DND-41 (cell line): ENCODE results near the gene HS2ST1.

Experiments used
- ATAC-seq: fragments of 200-7000 bp; cut with Tn5 transposase; 3 replicates; pipeline ENCODE4 v1.9.1; 2021; ENCODE audit warnings: low read depth; ENCODE audit not compliant: insufficient read depth
- DNase-seq: peaks from one replicate; pipeline ENCODE4 v3.0.0-alpha.2; 2020
- H2AFZ ChIP-seq: 2 replicates; pipeline ENCODE4 v1.6.0; 2012; ENCODE audit warnings: low read depth, low read length
- H3K27ac ChIP-seq: 2 replicates; pipeline ENCODE4 v1.5.1; 2012; ENCODE audit warnings: low read length, inconsistent platforms
- H3K27me3 ChIP-seq: fragments of 200-600 bp; sonication (generic); 2 replicates; pipeline ENCODE4 v1.6.0; 2012; ENCODE audit warnings: low read length, mild to moderate bottlenecking, inconsistent platforms; ENCODE audit not compliant: insufficient read depth, poor library complexity
- H3K36me3 ChIP-seq: 2 replicates; pipeline ENCODE4 v1.5.1; 2012; ENCODE audit warnings: low read length, inconsistent platforms; ENCODE audit not compliant: insufficient read depth
- H3K4me1 ChIP-seq: 2 replicates; pipeline ENCODE4 v1.5.1; 2012; ENCODE audit warnings: mild to moderate bottlenecking, low read length; ENCODE audit not compliant: insufficient read depth
- H3K4me2 ChIP-seq: 2 replicates; pipeline ENCODE4 v1.6.0; 2012; ENCODE audit warnings: mild to moderate bottlenecking, moderate library complexity, low read length, inconsistent platforms; ENCODE audit not compliant: insufficient read depth
- H3K4me3 ChIP-seq, 2 experiments: fragments of 200-600 bp in 1 of 2; shearing (Covaris generic) in 1 of 2; 2 replicates each; pipeline ENCODE4 v1.5.1; 2012 to 2016; ENCODE audit warnings: inconsistent platforms in 2 of 2, low read length in 2 of 2, mild to moderate bottlenecking in 2 of 2, low read depth in 1 of 2, moderate library complexity in 1 of 2
- H3K79me2 ChIP-seq: 2 replicates; pipeline ENCODE4 v1.6.0; 2012; ENCODE audit warnings: low read length, inconsistent platforms; ENCODE audit not compliant: insufficient read depth
- H3K9ac ChIP-seq: 2 replicates; pipeline ENCODE4 v1.6.0; 2012; ENCODE audit warnings: low read depth, mild to moderate bottlenecking, inconsistent platforms, low read length, moderate library complexity
- H3K9me3 ChIP-seq: 2 replicates; pipeline ENCODE4 v1.5.1; 2012; ENCODE audit warnings: low read length, moderate library complexity, mild to moderate bottlenecking, inconsistent platforms; ENCODE audit not compliant: insufficient read depth, severe bottlenecking
- H4K20me1 ChIP-seq: 2 replicates; pipeline ENCODE4 v1.6.0; 2012; ENCODE audit warnings: low read length; ENCODE audit not compliant: insufficient read depth
- EZH2 ChIP-seq: IDR thresholded peaks from 3 replicates; pipeline ENCODE4 v1.6.1; 2012; ENCODE audit warnings: borderline replicate concordance, low read depth, mild to moderate bottlenecking, moderate library complexity, low read length, inconsistent platforms; ENCODE audit not compliant: severe bottlenecking
- TF ChIP-seq, protein P1 (sequence below): IDR thresholded peaks from 2 replicates; pipeline ENCODE4 v1.5.1; 2012; ENCODE audit warnings: borderline replicate concordance, low read length, moderate library complexity, mild to moderate bottlenecking; ENCODE audit not compliant: poor library complexity, severe bottlenecking; ENCODE audit errors: extremely low read depth

The HS2ST1 gene

DNA sequence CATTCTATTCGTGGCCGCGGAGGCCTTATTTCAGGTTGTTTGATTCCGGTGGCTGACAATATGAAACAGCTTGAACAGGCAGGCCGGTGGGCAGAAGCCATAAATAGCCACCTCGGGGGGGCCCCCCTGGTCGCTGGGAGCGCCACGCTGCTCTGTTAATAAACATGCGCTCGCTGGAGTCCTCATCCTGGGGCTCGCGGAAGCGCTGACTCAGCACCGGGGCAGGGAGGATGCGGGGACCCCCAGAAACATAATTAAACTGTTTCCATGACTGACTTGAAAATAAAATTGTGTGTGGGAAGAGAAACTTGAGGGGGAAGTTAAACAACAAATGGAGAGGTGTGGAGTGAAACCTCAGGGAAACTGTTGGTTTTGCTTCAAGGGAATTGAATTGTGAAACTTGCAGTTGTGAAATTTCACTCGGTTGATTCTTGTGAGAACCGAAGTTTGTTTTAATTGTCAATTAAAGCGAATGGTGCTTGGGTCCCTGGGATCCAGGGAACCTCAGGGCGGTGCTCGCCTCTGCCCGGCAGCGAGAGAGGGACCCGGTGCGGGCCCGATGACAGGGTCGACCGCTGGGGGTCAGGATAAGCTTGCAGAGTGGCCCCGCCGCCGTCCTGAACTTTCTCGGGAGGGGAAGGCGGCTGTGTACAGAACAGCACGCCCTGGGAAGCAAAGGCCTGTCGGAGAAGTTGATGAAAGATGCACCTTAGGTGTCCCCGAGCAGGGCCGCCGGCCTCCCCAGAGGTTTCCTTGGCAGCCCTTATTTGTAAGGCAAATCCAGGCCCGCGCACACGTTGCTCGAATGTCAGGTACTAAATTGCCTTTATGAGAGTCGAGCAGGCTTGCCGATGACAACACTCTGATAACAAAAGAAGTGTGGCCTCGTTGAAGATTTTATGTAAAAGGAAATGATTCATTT is 237.3 kb downstream of the HS2ST1 start:
- no peak overlapping the region for H3K27ac ChIP-seq
- H3K27me3 ChIP-seq = no peaks in the 10 kb centered on the region
- no peaks in the 10 kb centered on the region for H4K20me1 ChIP-seq
- DNase-seq = no peak
- no peak overlapping the region for H2AFZ ChIP-seq
- no peak overlapping the region for H3K9ac ChIP-seq
- no peak overlapping the region for H3K4me2 ChIP-seq
- no peaks in the 10 kb centered on the region for H3K9me3 ChIP-seq
- no peak for TF ChIP-seq EZH2
- TF ChIP-seq, protein P1, sequence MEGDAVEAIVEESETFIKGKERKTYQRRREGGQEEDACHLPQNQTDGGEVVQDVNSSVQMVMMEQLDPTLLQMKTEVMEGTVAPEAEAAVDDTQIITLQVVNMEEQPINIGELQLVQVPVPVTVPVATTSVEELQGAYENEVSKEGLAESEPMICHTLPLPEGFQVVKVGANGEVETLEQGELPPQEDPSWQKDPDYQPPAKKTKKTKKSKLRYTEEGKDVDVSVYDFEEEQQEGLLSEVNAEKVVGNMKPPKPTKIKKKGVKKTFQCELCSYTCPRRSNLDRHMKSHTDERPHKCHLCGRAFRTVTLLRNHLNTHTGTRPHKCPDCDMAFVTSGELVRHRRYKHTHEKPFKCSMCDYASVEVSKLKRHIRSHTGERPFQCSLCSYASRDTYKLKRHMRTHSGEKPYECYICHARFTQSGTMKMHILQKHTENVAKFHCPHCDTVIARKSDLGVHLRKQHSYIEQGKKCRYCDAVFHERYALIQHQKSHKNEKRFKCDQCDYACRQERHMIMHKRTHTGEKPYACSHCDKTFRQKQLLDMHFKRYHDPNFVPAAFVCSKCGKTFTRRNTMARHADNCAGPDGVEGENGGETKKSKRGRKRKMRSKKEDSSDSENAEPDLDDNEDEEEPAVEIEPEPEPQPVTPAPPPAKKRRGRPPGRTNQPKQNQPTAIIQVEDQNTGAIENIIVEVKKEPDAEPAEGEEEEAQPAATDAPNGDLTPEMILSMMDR = no peak
- no peak for ATAC-seq
- H3K4me3 ChIP-seq = no peak overlapping the region
- no peaks in the 10 kb centered on the region for H3K4me1 ChIP-seq
- H3K36me3 ChIP-seq = no peaks in the 10 kb centered on the region
- H3K79me2 ChIP-seq = no peaks in the 10 kb centered on the region

DNA sequence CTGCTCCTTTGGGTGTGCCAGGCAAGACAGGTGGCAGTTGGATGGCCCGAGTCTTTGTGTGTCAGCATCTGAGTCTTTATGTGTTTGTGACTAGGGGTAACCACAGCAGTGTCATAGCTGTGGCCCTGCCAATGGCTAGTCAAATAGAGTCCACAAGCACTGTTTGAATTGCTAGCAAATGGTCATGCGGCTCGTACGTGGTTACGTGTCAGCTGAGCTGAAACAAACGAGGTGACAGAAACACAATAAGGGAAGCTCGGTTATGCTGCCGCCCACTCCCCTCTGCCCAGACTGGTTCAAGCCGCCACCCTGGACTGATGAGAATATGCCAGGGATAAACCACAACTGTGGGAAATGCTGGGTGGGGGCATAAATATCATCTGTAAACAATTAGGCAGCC is 239.9 kb downstream of the HS2ST1 start:
- Histone ChIP-seq H3K27ac (no peak overlapping the region), H3K79me2 (no peaks in the 10 kb centered on the region), H3K9ac (no peak overlapping the region), H3K36me3 (no peaks in the 10 kb centered on the region), H3K4me2 (no peak overlapping the region), H2AFZ (no peak overlapping the region), H3K9me3 (no peaks in the 10 kb centered on the region), H4K20me1 (no peaks in the 10 kb centered on the region), H3K27me3 (no peaks in the 10 kb centered on the region), H3K4me3 (no peak overlapping the region), H3K4me1 (no peaks in the 10 kb centered on the region)
- TF ChIP-seq, protein P1 = no peak
- TF ChIP-seq EZH2 = no peak
- no peak for ATAC-seq
- no peak for DNase-seq

DNA sequence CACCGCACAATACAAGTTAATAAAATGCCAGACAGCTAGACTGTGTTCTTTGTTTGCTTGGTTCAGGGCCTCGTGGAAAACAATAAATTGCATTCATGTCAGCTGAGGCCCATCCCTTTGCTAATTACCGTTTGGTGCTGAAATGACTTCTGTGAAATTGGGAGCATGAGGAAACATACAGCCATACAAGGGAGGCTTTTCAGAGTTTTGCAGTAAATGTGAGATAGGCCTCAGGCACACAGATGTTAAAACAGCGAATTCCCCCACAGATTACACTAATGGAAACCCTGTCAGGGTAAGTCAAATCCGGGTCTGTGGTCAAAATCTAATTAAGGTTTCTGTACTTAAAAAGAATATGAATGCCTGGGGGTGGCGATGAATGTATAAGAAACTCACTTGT is 240.7 kb downstream of the HS2ST1 start:
- H3K36me3 ChIP-seq = no peaks in the 10 kb centered on the region
- H3K27me3 ChIP-seq = no peaks in the 10 kb centered on the region
- no peak overlapping the region for H3K9ac ChIP-seq
- H3K9me3 ChIP-seq = no peaks in the 10 kb centered on the region
- no peak overlapping the region for H3K4me2 ChIP-seq
- H2AFZ ChIP-seq = no peak overlapping the region
- no peaks in the 10 kb centered on the region for H3K79me2 ChIP-seq
- H4K20me1 ChIP-seq = no peaks in the 10 kb centered on the region
- H3K27ac ChIP-seq = no peak overlapping the region
- ATAC-seq = no peak
- TF ChIP-seq EZH2 = no peak
- TF ChIP-seq, protein P1 = no peak
- DNase-seq = no peak
- H3K4me3 ChIP-seq = no peak overlapping the region
- no peaks in the 10 kb centered on the region for H3K4me1 ChIP-seq
